Endothelial cell of umbilical vein (primary cell): ENCODE results near the gene ST6GALNAC3. TPM values are rescaled to one million over a fixed set of nuclear protein-coding genes. Genes with fewer than 3 reads are reported as not detected.

ENCODE experiments used
- BruUV-seq: library from RNA; stranded (reverse); fragments of 400-500 nt; replicated peaks from 2 replicates; lab custom pipeline; 2021; lab: Mats Ljungman, UMichigan
- CTCF ChIA-PET: fragments of 300-600, 350-600 bp; sonication (Branson Sonifier 250); formaldehyde crosslinking; loops from one replicate; lab custom pipeline; 2021; ENCODE audit warnings: antibody characterized with exemption, inconsistent platforms; lab: Charles Lee
- POLR2A ChIA-PET: fragments of 300-600, 350-600 bp; sonication (Branson Sonifier 250); formaldehyde crosslinking; loops from one replicate; lab custom pipeline; 2021; ENCODE audit warnings: antibody characterized with exemption, inconsistent platforms; lab: Charles Lee
- DNase-seq: peaks from one replicate; pipeline ENCODE4 v3.0.0-alpha.2; 2011; ENCODE audit warnings: low read depth, low spot score
- FAIRE-seq: peaks from 2 replicates; lab custom pipeline; 2011; peaks lifted over from hg19 to GRCh38; lab: Jason Lieb, UNC
- H2AFZ ChIP-seq: 2 replicates; pipeline ENCODE4 v1.6.0; 2012; ENCODE audit warnings: low read depth, low read length, control low read depth, inconsistent platforms
- H3K27ac ChIP-seq: 2 replicates; pipeline ENCODE4 v1.5.1; 2011; ENCODE audit warnings: low read depth, mild to moderate bottlenecking, control low read depth, low read length, moderate library complexity; ENCODE audit not compliant: insufficient read depth
- H3K27me3 ChIP-seq, 2 experiments: 2 replicates each; pipeline versions ENCODE4 v1.6.0 to v1.6.1; 2011; ENCODE audit warnings: low read length in 2 of 2, mixed read lengths in 1 of 2; ENCODE audit not compliant: control insufficient read depth in 2 of 2, insufficient read depth in 2 of 2
- H3K36me3 ChIP-seq, 2 experiments: 2 replicates in 1 of 2; 3 replicates in 1 of 2; pipeline ENCODE4 v1.5.1; 2011; ENCODE audit warnings: low read length in 2 of 2, mild to moderate bottlenecking in 1 of 2, moderate library complexity in 1 of 2; ENCODE audit not compliant: control insufficient read depth in 2 of 2, insufficient read depth in 2 of 2; ENCODE audit errors: extremely low read depth in 1 of 2
- H3K4me1 ChIP-seq: 3 replicates; pipeline ENCODE4 v1.5.1; 2011; ENCODE audit warnings: mild to moderate bottlenecking, low read length; ENCODE audit not compliant: control insufficient read depth, insufficient read depth; ENCODE audit errors: extremely low read depth
- H3K4me2 ChIP-seq: 2 replicates; pipeline ENCODE4 v1.6.1; 2011; ENCODE audit warnings: low read length, control low read depth, mixed read lengths; ENCODE audit not compliant: insufficient read depth
- H3K4me3 ChIP-seq, 3 experiments: fragments of 200-600 bp in 1 of 3; sonication (generic), shearing (Covaris generic) in 1 of 3; replicated peaks in 1 of 3; 2 replicates each; pipeline ENCODE4 v1.5.1; 2011 to 2016; ENCODE audit warnings: control low read depth in 3 of 3, low read length in 3 of 3, mild to moderate bottlenecking in 2 of 3, inconsistent platforms in 1 of 3, low read depth in 1 of 3, moderate library complexity in 1 of 3; ENCODE audit not compliant: insufficient read depth in 1 of 3
- H3K79me2 ChIP-seq: 2 replicates; pipeline ENCODE4 v1.6.0; 2012; ENCODE audit warnings: low read length, inconsistent platforms; ENCODE audit not compliant: control insufficient read depth, insufficient read depth
- H3K9ac ChIP-seq: replicated peaks from 2 replicates; pipeline ENCODE3; 2011; ENCODE audit warnings: low read length, control low read depth; ENCODE audit not compliant: insufficient read depth; ENCODE audit errors: extremely low read depth
- H3K9me1 ChIP-seq: replicated peaks from 3 replicates; pipeline ENCODE4 v1.6.0; 2011; ENCODE audit warnings: mild to moderate bottlenecking, low read length; ENCODE audit not compliant: control insufficient read depth, insufficient read depth; ENCODE audit errors: extremely low read depth
- H3K9me3 ChIP-seq: replicated peaks from 2 replicates; pipeline ENCODE4 v1.5.1; 2012; ENCODE audit warnings: low read length, inconsistent platforms; ENCODE audit not compliant: control insufficient read depth, insufficient read depth
- H4K20me1 ChIP-seq: replicated peaks from 2 replicates; pipeline ENCODE3; 2011; ENCODE audit warnings: mild to moderate bottlenecking, low read length; ENCODE audit not compliant: control insufficient read depth, insufficient read depth; ENCODE audit errors: extremely low read depth
- EZH2 ChIP-seq: IDR thresholded peaks from 2 replicates; pipeline ENCODE4 v1.6.1; 2012; ENCODE audit warnings: borderline replicate concordance, low read depth, mild to moderate bottlenecking, moderate library complexity, low read length, inconsistent platforms; ENCODE audit not compliant: severe bottlenecking
- FOS ChIP-seq: IDR thresholded peaks from 2 replicates; pipeline ENCODE4 v1.6.1; 2011; ENCODE audit warnings: mild to moderate bottlenecking, low read length, moderate library complexity, borderline replicate concordance; ENCODE audit not compliant: insufficient read depth
- GATA2 ChIP-seq: IDR thresholded peaks from 2 replicates; pipeline ENCODE4 v1.7.0; 2011; ENCODE audit warnings: low read depth, mild to moderate bottlenecking, moderate library complexity, mixed read lengths, low read length; ENCODE audit not compliant: insufficient read length, insufficient read depth
- JUN ChIP-seq: IDR thresholded peaks from 2 replicates; pipeline ENCODE4 v1.6.1; 2011; ENCODE audit warnings: borderline replicate concordance, low read depth; ENCODE audit not compliant: insufficient read length, insufficient read depth
- MYC ChIP-seq: IDR thresholded peaks from one replicate; pipeline ENCODE4 v1.6.1; 2011; ENCODE audit warnings: mild to moderate bottlenecking, low read depth, low read length
- POLR2A ChIP-seq: IDR thresholded peaks from 2 replicates; pipeline ENCODE4 v1.6.1; 2012; ENCODE audit warnings: low read depth, mild to moderate bottlenecking, control low read depth, low read length
- POLR2AphosphoS5 ChIP-seq: IDR thresholded peaks from 2 replicates; pipeline ENCODE4 v1.6.1; 2012; ENCODE audit warnings: low read depth, mild to moderate bottlenecking, control low read depth, low read length, moderate library complexity; ENCODE audit not compliant: insufficient read depth
- dilution Hi-C: fragments of 300-500 bp; cut with MboI; formaldehyde crosslinking; loops from one replicate; pipeline ENCODE4 v1.15.0; 2019; ENCODE audit warnings: low sequenced_read_pairs; ENCODE audit not compliant: extremely low pct_ligation_motif_present
- intact Hi-C: fragments of 100-400 bp; cut with micrococcal nuclease; formaldehyde crosslinking; loops from one replicate; pipeline ENCODE4 v1.10.0; 2022
- polyA plus RNA-seq, 4 experiments: library from polyadenylated mRNA; depleted of rRNA in 3 of 4; stranded (reverse) in 3 of 4; unstranded in 1 of 4; fragments of >200 nt; gene quantifications; 2 replicates each; pipeline versions ENCODE4 v1.2.1 to v1.2.3, GENCODE V29; 2011 to 2012; ENCODE audit warnings: missing spikeins in 1 of 4
- total RNA-seq: library from RNA; stranded (reverse); gene quantifications from 2 replicates; pipeline ENCODE4 v1.2.3, GENCODE V29; 2021
- TF ChIP-seq, protein P1 (sequence below): IDR thresholded peaks from 2 replicates; pipeline ENCODE4 v1.6.1; 2011; ENCODE audit not compliant: insufficient read depth, insufficient read length
- TF ChIP-seq, protein P2 (sequence below), 2 donors: IDR thresholded peaks; 1 replicate in 1 of 2; 2 replicates in 1 of 2; pipeline ENCODE4 v1.5.1; 2011; ENCODE audit warnings: low read length in 2 of 2, mild to moderate bottlenecking in 2 of 2, moderate library complexity in 2 of 2, control low read depth in 1 of 2, inconsistent platforms in 1 of 2, low read depth in 1 of 2; ENCODE audit not compliant: insufficient read depth in 1 of 2; ENCODE audit errors: extremely low read depth in 1 of 2

ST6GALNAC3 gene
- total and polyA plus RNA-seq, 2 donors (not counting 3 experiments of a cell fraction or from before 2014, with no cell fraction given), result 7.6 to 48.3 TPM

DNA sequence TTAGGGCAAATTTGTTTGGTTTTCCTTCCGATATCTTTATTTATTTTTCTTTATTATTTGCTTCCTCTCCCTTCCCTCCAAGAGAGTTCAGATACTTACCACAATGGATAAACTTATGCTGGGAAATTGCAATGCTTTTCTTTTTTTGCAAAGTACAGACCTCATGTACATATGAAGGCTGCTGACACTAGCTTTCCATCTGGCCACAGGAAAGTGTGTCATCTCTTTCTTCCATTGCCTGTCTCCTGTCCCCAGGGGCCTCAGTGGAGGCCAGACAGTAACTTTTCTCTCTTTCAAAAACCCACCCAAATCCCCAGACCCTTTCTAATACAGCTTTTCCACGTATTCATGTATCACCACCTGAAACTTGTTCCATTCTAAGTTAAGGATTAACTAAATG lies 73.9 kb downstream of the ST6GALNAC3 start:
- BruUV-seq, result no TSS peak
- FAIRE-seq (no peak), DNase-seq (no peak)
- Histone ChIP-seq H2AFZ (no peak overlapping the region), H3K9ac (no peak overlapping the region), H4K20me1 (no peaks in the 10 kb centered on the region), H3K4me2 (no peak overlapping the region), H3K4me1 (no peaks in the 10 kb centered on the region), H3K27me3 (no peaks in the 10 kb centered on the region), H3K36me3 (no peaks in the 10 kb centered on the region), H3K4me3 (no peak overlapping the region), H3K9me3 (no peaks in the 10 kb centered on the region), H3K79me2 (no peaks in the 10 kb centered on the region), H3K27ac (no peak overlapping the region), H3K9me1 (no peaks in the 10 kb centered on the region)
- intact Hi-C loops, result no loop called here
- ChIA-PET CTCF (no interaction called here), POLR2A (no interaction called here)
- TF ChIP-seq, protein P1, sequence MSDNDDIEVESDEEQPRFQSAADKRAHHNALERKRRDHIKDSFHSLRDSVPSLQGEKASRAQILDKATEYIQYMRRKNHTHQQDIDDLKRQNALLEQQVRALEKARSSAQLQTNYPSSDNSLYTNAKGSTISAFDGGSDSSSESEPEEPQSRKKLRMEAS, result no peak
- no peak for TF ChIP-seq GATA2
- no peak for TF ChIP-seq POLR2A
- no peak for TF ChIP-seq JUN
- TF ChIP-seq MYC, result no peak
- TF ChIP-seq EZH2, result no peak
- TF ChIP-seq, protein P2, sequence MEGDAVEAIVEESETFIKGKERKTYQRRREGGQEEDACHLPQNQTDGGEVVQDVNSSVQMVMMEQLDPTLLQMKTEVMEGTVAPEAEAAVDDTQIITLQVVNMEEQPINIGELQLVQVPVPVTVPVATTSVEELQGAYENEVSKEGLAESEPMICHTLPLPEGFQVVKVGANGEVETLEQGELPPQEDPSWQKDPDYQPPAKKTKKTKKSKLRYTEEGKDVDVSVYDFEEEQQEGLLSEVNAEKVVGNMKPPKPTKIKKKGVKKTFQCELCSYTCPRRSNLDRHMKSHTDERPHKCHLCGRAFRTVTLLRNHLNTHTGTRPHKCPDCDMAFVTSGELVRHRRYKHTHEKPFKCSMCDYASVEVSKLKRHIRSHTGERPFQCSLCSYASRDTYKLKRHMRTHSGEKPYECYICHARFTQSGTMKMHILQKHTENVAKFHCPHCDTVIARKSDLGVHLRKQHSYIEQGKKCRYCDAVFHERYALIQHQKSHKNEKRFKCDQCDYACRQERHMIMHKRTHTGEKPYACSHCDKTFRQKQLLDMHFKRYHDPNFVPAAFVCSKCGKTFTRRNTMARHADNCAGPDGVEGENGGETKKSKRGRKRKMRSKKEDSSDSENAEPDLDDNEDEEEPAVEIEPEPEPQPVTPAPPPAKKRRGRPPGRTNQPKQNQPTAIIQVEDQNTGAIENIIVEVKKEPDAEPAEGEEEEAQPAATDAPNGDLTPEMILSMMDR (IDR thresholded peaks at IDR 0.05; ENCODE audit: extremely low read depth in 1 of 2, insufficient read depth in 1 of 2, low read depth in 1 of 2, low read length in 2 of 2), result no peak
- no peak for TF ChIP-seq POLR2AphosphoS5
- TF ChIP-seq FOS, result no peak
- dilution Hi-C loops, result no loop called here
